Panc1 (cell line): ENCODE results near the gene ZDHHC19. TPM values are rescaled to one million over a fixed set of nuclear protein-coding genes. Genes with fewer than 3 reads are reported as not detected.

Source experiments
- ATAC-seq: fragments of 200-7000 bp; cut with Tn5 transposase; 2 replicates; pipeline ENCODE4 v1.9.1; 2020; ENCODE audit warnings: mild to moderate bottlenecking, moderate library complexity
- BruUV-seq: library from RNA; stranded (reverse); fragments of 400-500 nt; replicated peaks from 2 replicates; lab custom pipeline; 2021; lab: Mats Ljungman, UMichigan
- CTCF ChIA-PET: fragments of 300-600 bp; sonication (Branson Sonifier 250); formaldehyde crosslinking; loops from one replicate; lab custom pipeline; 2022; ENCODE audit warnings: antibody characterized with exemption; lab: Charles Lee
- POLR2A ChIA-PET: fragments of 300-600 bp; sonication (Branson Sonifier 250); formaldehyde crosslinking; loops from one replicate; lab custom pipeline; 2022; ENCODE audit warnings: antibody characterized with exemption; lab: Charles Lee
- DNase-seq: peaks from one replicate; pipeline ENCODE4 v3.0.0-alpha.2; 2010; ENCODE audit warnings: low read depth, low spot score
- H3K27ac ChIP-seq: 2 replicates; pipeline ENCODE4 v1.5.1; 2011; ENCODE audit warnings: mild to moderate bottlenecking, low read length, inconsistent platforms
- H3K27me3 ChIP-seq: fragments of 200-500 bp; sonication (Bioruptor generic); 2 replicates; pipeline ENCODE4 v1.6.0; 2014; ENCODE audit warnings: low read length, inconsistent platforms; ENCODE audit not compliant: control insufficient read depth, insufficient read depth
- H3K36me3 ChIP-seq: fragments of 200-500 bp; sonication (Bioruptor generic); 2 replicates; pipeline ENCODE4 v1.5.1; 2014; ENCODE audit warnings: inconsistent platforms, mild to moderate bottlenecking, low read length, moderate library complexity; ENCODE audit not compliant: control insufficient read depth, insufficient read depth
- H3K4me1 ChIP-seq: 2 replicates; pipeline ENCODE4 v1.5.1; 2011; ENCODE audit warnings: inconsistent platforms, mild to moderate bottlenecking, low read length, moderate library complexity; ENCODE audit not compliant: control insufficient read depth, insufficient read depth
- H3K4me3 ChIP-seq, 2 experiments: 2 replicates each; pipeline ENCODE4 v1.5.1; 2011 to 2012; ENCODE audit warnings: low read depth in 2 of 2, low read length in 2 of 2, mild to moderate bottlenecking in 2 of 2, inconsistent platforms in 1 of 2, moderate library complexity in 1 of 2
- H3K9me3 ChIP-seq: fragments of 200-500 bp; sonication (Bioruptor generic); 2 replicates; pipeline ENCODE4 v1.5.1; 2014; ENCODE audit warnings: low read depth, mild to moderate bottlenecking, inconsistent platforms, low read length, moderate library complexity; ENCODE audit not compliant: control insufficient read depth, insufficient read depth
- CTCF ChIP-seq: fragments of 450-650 bp; IDR thresholded peaks from 2 replicates; pipeline ENCODE4 v1.5.1; 2017; ENCODE audit warnings: mild to moderate bottlenecking
- POLR2AphosphoS5 ChIP-seq: IDR thresholded peaks from 2 replicates; pipeline ENCODE4 v1.6.1; 2012; ENCODE audit warnings: mild to moderate bottlenecking, low read depth, low read length, moderate library complexity
- REST ChIP-seq, 2 experiments: IDR thresholded peaks; 2 replicates each; pipeline ENCODE4 v1.6.1; 2011 to 2012; ENCODE audit warnings: low read depth in 2 of 2, control low read depth in 1 of 2, low read length in 1 of 2, mild to moderate bottlenecking in 1 of 2, moderate library complexity in 1 of 2; ENCODE audit not compliant: insufficient read depth in 1 of 2
- SIN3A ChIP-seq: IDR thresholded peaks from 2 replicates; pipeline ENCODE4 v1.6.1; 2012; ENCODE audit warnings: low read depth, mild to moderate bottlenecking, low read length, moderate library complexity, borderline replicate concordance; ENCODE audit not compliant: insufficient read depth
- TCF7L2 ChIP-seq: IDR thresholded peaks from 2 replicates; pipeline ENCODE4 v1.6.1; 2011; ENCODE audit warnings: mild to moderate bottlenecking, low read depth, low read length, inconsistent platforms
- in situ Hi-C: cut with HindIII; loops from 2 replicates; pipeline ENCODE4 v1.10.0; 2016; ENCODE audit warnings: low sequenced_read_pairs, low pct_unique_long_range_greater_than_20kb
- intact Hi-C: fragments of 100-400 bp; cut with micrococcal nuclease; formaldehyde crosslinking; loops from one replicate; pipeline ENCODE4 v1.10.0; 2022; ENCODE audit not compliant: unreplicated experiment
- total RNA-seq: library from RNA; stranded (reverse); gene quantifications from one replicate; pipeline ENCODE4 v1.2.1, GENCODE V29; 2021; ENCODE audit not compliant: unreplicated experiment

Gene ZDHHC19
- total RNA-seq, 1 experiment from 2014 or later = 0.33 TPM

DNA sequence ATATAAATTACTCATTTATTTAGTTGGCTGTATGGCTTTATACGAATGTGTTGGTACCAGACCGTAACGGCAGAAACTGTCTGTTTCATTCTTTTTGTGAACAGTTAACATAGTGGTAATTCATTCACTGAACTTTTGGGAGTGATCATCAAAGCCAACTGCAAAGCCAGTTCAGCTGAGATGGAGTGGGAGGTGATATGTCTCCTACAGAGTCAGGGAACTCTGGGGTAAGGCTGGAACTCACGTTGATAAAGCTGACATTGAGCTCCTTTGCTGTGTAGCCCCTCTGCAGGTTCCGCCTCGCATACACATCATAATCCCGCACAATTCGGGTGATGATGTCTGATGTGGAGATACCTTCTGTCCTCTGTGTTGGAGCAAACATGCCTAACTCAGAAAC lies 30.5 kb upstream of the ZDHHC19 start:
- intact Hi-C loops = no loop called here
- in situ Hi-C loops = no loop called here
- POLR2A ChIA-PET = no interaction called here
- no peak overlapping the region for H3K27ac ChIP-seq
- peaks cover 28% of the 10 kb centered on the region for H3K36me3 ChIP-seq
- no peaks in the 10 kb centered on the region for H3K27me3 ChIP-seq
- no peak for DNase-seq
- TF ChIP-seq CTCF (no peak), TCF7L2 (no peak), SIN3A (no peak), POLR2AphosphoS5 (no peak), REST (IDR thresholded peaks at IDR 0.05; ENCODE audit: insufficient read depth in 1 of 2, low read depth in 2 of 2, low read length in 1 of 2) (no peak)
- no peaks in the 10 kb centered on the region for H3K9me3 ChIP-seq
- ATAC-seq = no peak
- BruUV-seq = no TSS peak
- no peaks in the 10 kb centered on the region for H3K4me1 ChIP-seq
- no peak overlapping the region for H3K4me3 ChIP-seq
- CTCF ChIA-PET = interaction anchor here (0.6 kb wide), 1 partner anchor 18 kb away, joined by 9 read pairs; no protein-coding TSS in a partner anchor

DNA sequence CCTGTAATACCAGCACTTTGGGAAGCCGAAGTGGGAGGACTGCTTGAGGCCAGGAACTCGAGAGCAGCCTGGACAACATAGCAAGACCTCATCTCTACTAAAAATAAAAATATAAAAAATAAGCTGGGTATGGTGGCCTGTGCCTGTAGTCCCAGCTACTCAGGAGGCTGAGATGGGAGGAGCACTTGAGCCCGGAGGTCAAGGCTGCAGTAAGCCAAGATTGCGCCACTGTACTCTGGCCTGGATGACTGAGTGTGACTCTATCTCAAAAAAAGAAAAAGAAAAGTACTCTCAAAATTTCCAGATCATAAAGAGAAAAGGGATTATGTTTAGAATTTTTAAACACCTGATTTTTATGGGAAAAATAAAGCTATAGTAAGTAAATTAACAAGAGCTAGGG lies 29.2 kb upstream of the ZDHHC19 start:
- no peak overlapping the region for H3K27ac ChIP-seq
- in situ Hi-C loops (no loop called here), intact Hi-C loops (no loop called here)
- DNase-seq (no peak), ATAC-seq (no peak)
- no peak overlapping the region for H3K4me3 ChIP-seq
- H3K27me3 ChIP-seq = no peaks in the 10 kb centered on the region
- ChIA-PET CTCF (interaction anchor here (0.7 kb wide), 1 partner anchor 221 kb away, joined by 4 read pairs; no protein-coding TSS in a partner anchor), POLR2A (interaction anchor here (0.6 kb wide), 2 partner anchors 39 to 189 kb away, joined by 4 read pairs; no protein-coding TSS in a partner anchor)
- no peaks in the 10 kb centered on the region for H3K9me3 ChIP-seq
- BruUV-seq = no TSS peak
- no peaks in the 10 kb centered on the region for H3K4me1 ChIP-seq
- TF ChIP-seq REST (IDR thresholded peaks at IDR 0.05; ENCODE audit: insufficient read depth in 1 of 2, low read depth in 2 of 2, low read length in 1 of 2) (no peak), CTCF (no peak), TCF7L2 (no peak), SIN3A (no peak), POLR2AphosphoS5 (no peak)
- peaks cover 28% of the 10 kb centered on the region for H3K36me3 ChIP-seq
